Naive B cell (primary cell): ENCODE data around the gene SLC25A52. TPM values are rescaled to one million over a fixed set of nuclear protein-coding genes. Genes with fewer than 3 reads are reported as not detected.
A peak's percentile ranks its signal among the peaks of the same experiment; 100 is the strongest.
"Not testable (repeated sequence)": the region's sequence is repeated elsewhere in the genome, so short reads cannot be mapped to it uniquely, and the experiment has no call there.

Experiments used
- ATAC-seq, 2 donors: fragments of 150-1000 bp; cut with Tn5 transposase; 2 replicates each; pipeline ENCODE4 v1.10.0; 2021; ENCODE audit warnings: low read depth in 2 of 2, mild to moderate bottlenecking in 2 of 2, moderate library complexity in 2 of 2
- DNase-seq: peaks from one replicate; pipeline ENCODE4 v3.0.0; 2022
- H3K27ac Mint-ChIP-seq, 6 donors: one replicate each; pipeline ENCODE4 v1.8.0; 2020 to 2022; ENCODE audit warnings: mild to moderate bottlenecking in 6 of 6, mixed read lengths in 6 of 6, moderate library complexity in 5 of 6, inconsistent platforms in 2 of 6
- H3K27me3 Mint-ChIP-seq, 3 donors: one replicate each; pipeline ENCODE4 v1.8.0; 2021 to 2022; ENCODE audit warnings: mixed read lengths in 3 of 3, mild to moderate bottlenecking in 1 of 3
- H3K36me3 Mint-ChIP-seq, 2 donors: one replicate each; pipeline ENCODE4 v1.8.0; 2020 to 2022; ENCODE audit warnings: mixed read lengths in 2 of 2, inconsistent platforms in 1 of 2, mild to moderate bottlenecking in 1 of 2
- H3K4me1 Mint-ChIP-seq, 3 donors: one replicate each; pipeline ENCODE4 v1.8.0; 2020 to 2022; ENCODE audit warnings: mixed read lengths in 3 of 3, inconsistent platforms in 1 of 3, mild to moderate bottlenecking in 1 of 3, moderate library complexity in 1 of 3
- H3K4me3 Mint-ChIP-seq, 8 donors: one replicate each; pipeline ENCODE4 v1.8.0; 2020 to 2022; ENCODE audit warnings: mild to moderate bottlenecking in 8 of 8, mixed read lengths in 8 of 8, moderate library complexity in 8 of 8, inconsistent platforms in 2 of 8
- H3K9me3 Mint-ChIP-seq, 7 donors: one replicate each; pipeline ENCODE4 v1.8.0; 2020 to 2022; ENCODE audit warnings: mixed read lengths in 7 of 7, mild to moderate bottlenecking in 5 of 7, inconsistent platforms in 2 of 7, moderate library complexity in 1 of 7
- polyA plus RNA-seq, 6 donors: library from polyadenylated mRNA; unstranded; fragments of 300-500 nt; fragmentation: Illumina TruSeq; gene quantifications; one replicate each; pipeline ENCODE4 v1.2.3, GENCODE V29; 2021; ENCODE audit warnings: low read depth in 6 of 6

SLC25A52 gene
- polyA plus RNA-seq, 6 donors from 2014 or later, result not detected

- H3K4me1 Mint-ChIP-seq, result no peaks in the 10 kb centered on the region
- no peak overlapping the region for H3K27ac Mint-ChIP-seq
- peaks cover 0 to 5% (median under 1%) of the 10 kb centered on the region in 3 donors for H3K27me3 Mint-ChIP-seq
- H3K4me3 Mint-ChIP-seq, result no peak overlapping the region
- peaks cover 6 to 26% (median 19%) of the 10 kb centered on the region in 7 donors for H3K9me3 Mint-ChIP-seq
- H3K36me3 Mint-ChIP-seq, result peaks cover 5 to 12% of the 10 kb centered on the region in 2 donors
- ATAC-seq (no peak), DNase-seq (no peak)
Measured at GRCh38 chr18:31774477-31774785, 13.8 kb upstream of the SLC25A52 start.

- ATAC-seq (no peak), DNase-seq (no peak)
- Mint-ChIP-seq H3K4me3 (peak overlapping the region in 1 of 8 donors; percentile 40), H3K27me3 (peaks cover 0 to 5% (median 0%) of the 10 kb centered on the region in 3 donors), H3K4me1 (no peaks in the 10 kb centered on the region), H3K27ac (no peak overlapping the region), H3K9me3 (peaks cover 5 to 21% (median 16%) of the 10 kb centered on the region in 7 donors), H3K36me3 (peaks cover 5 to 7% of the 10 kb centered on the region in 2 donors)
Measured at GRCh38 chr18:31773774-31774476, 13.2 kb upstream of the SLC25A52 start.

GRCh38 chr18:31772699-31773098 lies 12.0 kb upstream of the SLC25A52 start:
- DNase-seq, result no peak
- Mint-ChIP-seq H3K27ac (peak overlapping the region in 1 of 6 donors; percentile 36), H3K4me1 (no peaks in the 10 kb centered on the region), H3K4me3 (no peak overlapping the region), H3K36me3 (peaks cover 0 to 5% of the 10 kb centered on the region in 2 donors), H3K27me3 (peaks cover 0 to 8% (median 5%) of the 10 kb centered on the region in 3 donors), H3K9me3 (peaks cover 0 to 9% (median 4%) of the 10 kb centered on the region in 7 donors)
- no peak for ATAC-seq

GRCh38 chr18:31750273-31750672 lies 10.4 kb downstream of the SLC25A52 start:
- Mint-ChIP-seq H3K27me3 (peaks cover 0 to 7% (median 0%) of the 10 kb centered on the region in 3 donors), H3K4me1 (no peaks in the 10 kb centered on the region), H3K4me3 (no peak overlapping the region), H3K36me3 (peaks cover 0 to 4% of the 10 kb centered on the region in 2 donors), H3K27ac (no peak overlapping the region), H3K9me3 (no peaks in the 10 kb centered on the region)
- no peak for ATAC-seq
- DNase-seq, result no peak

GRCh38 chr18:31746396-31746795 lies 14.3 kb downstream of the SLC25A52 start:
- Mint-ChIP-seq H3K27ac (no peak overlapping the region), H3K27me3 (peaks cover 0 to 11% (median 0%) of the 10 kb centered on the region in 3 donors), H3K36me3 (peaks cover 0 to 4% of the 10 kb centered on the region in 2 donors), H3K4me3 (no peak overlapping the region), H3K9me3 (no peaks in the 10 kb centered on the region), H3K4me1 (no peaks in the 10 kb centered on the region)
- ATAC-seq (no peak), DNase-seq (no peak)

GRCh38 chr18:31744321-31745067 lies 16.2 kb downstream of the SLC25A52 start:
- H3K9me3 Mint-ChIP-seq, result peaks cover 0 to 2% (median 0%) of the 10 kb centered on the region in 7 donors
- H3K27ac Mint-ChIP-seq, result no peak overlapping the region
- H3K36me3 Mint-ChIP-seq, result peaks cover 0 to 4% of the 10 kb centered on the region in 2 donors
- H3K27me3 Mint-ChIP-seq, result peaks cover 0 to 5% (median 0%) of the 10 kb centered on the region in 3 donors
- ATAC-seq (no peak), DNase-seq (no peak)
- no peaks in the 10 kb centered on the region for H3K4me1 Mint-ChIP-seq
- H3K4me3 Mint-ChIP-seq, result no peak overlapping the region

- not testable (repeated sequence) for H3K4me3 Mint-ChIP-seq, DNase-seq, H3K27me3 Mint-ChIP-seq, ATAC-seq, H3K36me3 Mint-ChIP-seq, H3K4me1 Mint-ChIP-seq
- H3K9me3 Mint-ChIP-seq, result peaks cover 0 to 11% (median 0%) of the 10 kb centered on the region in 7 donors
- peak overlapping the region in 1 of 6 donors; percentile 75 for H3K27ac Mint-ChIP-seq
Measured at GRCh38 chr18:31743600-31743999, 17.1 kb downstream of the SLC25A52 start.

GRCh38 chr18:31741097-31741735 lies 19.5 kb downstream of the SLC25A52 start:
- no peak overlapping the region for H3K27ac Mint-ChIP-seq
- H3K9me3 Mint-ChIP-seq, result peaks cover 0 to 14% (median 2%) of the 10 kb centered on the region in 7 donors
- ATAC-seq, result no peak
- no peaks in the 10 kb centered on the region for H3K4me1 Mint-ChIP-seq
- no peak overlapping the region for H3K4me3 Mint-ChIP-seq
- H3K27me3 Mint-ChIP-seq, result peaks cover 0 to 5% (median 0%) of the 10 kb centered on the region in 3 donors
- DNase-seq, result peak; percentile 32
- peaks cover 0 to 7% of the 10 kb centered on the region in 2 donors for H3K36me3 Mint-ChIP-seq

- Mint-ChIP-seq H3K4me3 (no peak overlapping the region), H3K4me1 (no peaks in the 10 kb centered on the region), H3K27me3 (peaks cover 0 to 5% (median 0%) of the 10 kb centered on the region in 3 donors), H3K36me3 (peaks cover 0 to 7% of the 10 kb centered on the region in 2 donors), H3K27ac (no peak overlapping the region), H3K9me3 (peaks cover 0 to 14% (median 2%) of the 10 kb centered on the region in 7 donors)
- ATAC-seq, result peak in 1 of 2 donors; percentile 30
- DNase-seq, result no peak
Measured at GRCh38 chr18:31740180-31740579, 20.5 kb downstream of the SLC25A52 start.

- no peak for DNase-seq
- ATAC-seq, result no peak
- peaks cover 0 to 5% (median 0%) of the 10 kb centered on the region in 3 donors for H3K27me3 Mint-ChIP-seq
- peaks cover 0 to 14% (median 2%) of the 10 kb centered on the region in 7 donors for H3K9me3 Mint-ChIP-seq
- no peak overlapping the region for H3K27ac Mint-ChIP-seq
- no peaks in the 10 kb centered on the region for H3K4me1 Mint-ChIP-seq
- no peak overlapping the region for H3K4me3 Mint-ChIP-seq
- peaks cover 0 to 7% of the 10 kb centered on the region in 2 donors for H3K36me3 Mint-ChIP-seq
Measured at GRCh38 chr18:31739651-31740050, 21.0 kb downstream of the SLC25A52 start.

GRCh38 chr18:31738460-31739407 lies 21.9 kb downstream of the SLC25A52 start:
- Mint-ChIP-seq H3K27me3 (peaks cover 0 to 5% (median 0%) of the 10 kb centered on the region in 3 donors), H3K36me3 (peaks cover 0 to 7% of the 10 kb centered on the region in 2 donors), H3K4me3 (no peak overlapping the region), H3K9me3 (peaks cover 0 to 14% (median 2%) of the 10 kb centered on the region in 7 donors), H3K27ac (no peak overlapping the region), H3K4me1 (no peaks in the 10 kb centered on the region)
- ATAC-seq (no peak), DNase-seq (no peak)

- Mint-ChIP-seq H3K27me3 (no peaks in the 10 kb centered on the region), H3K9me3 (peaks cover 0 to 14% (median 2%) of the 10 kb centered on the region in 7 donors)
- DNase-seq, result no peak
Measured at GRCh38 chr18:31736630-31737029, 24.1 kb downstream of the SLC25A52 start.

More at GRCh38 chr18:31736630-31737029, 24.1 kb downstream of the SLC25A52 start:
- Mint-ChIP-seq H3K36me3 (peaks cover 0 to 7% of the 10 kb centered on the region in 2 donors), H3K4me1 (no peaks in the 10 kb centered on the region), H3K27ac (no peak overlapping the region), H3K4me3 (no peak overlapping the region)
- peak; percentile 57 to 72 for ATAC-seq
